HPDE6-E6E7 (cell line): Measurements from ENCODE around the gene C16orf54.
A peak's percentile ranks its signal among the peaks of the same experiment; 100 is the strongest.
"Not testable (repeated sequence)": the region's sequence is repeated elsewhere in the genome, so short reads cannot be mapped to it uniquely, and the experiment has no call there.

Experiments used
- DNase-seq: peaks from one replicate; pipeline ENCODE4 v3.0.0; 2011; ENCODE audit warnings: missing footprints; ENCODE audit errors: extremely low spot score

Gene C16orf54

GRCh38 chr16:29740630-29741015 is 5.2 kb downstream of the C16orf54 start:
- DNase-seq = not testable (repeated sequence)

GRCh38 chr16:29739927-29740629 is 5.7 kb downstream of the C16orf54 start:
- DNase-seq = not testable (repeated sequence)

GRCh38 chr16:29738514-29738913 is 7.3 kb downstream of the C16orf54 start:
- no peak for DNase-seq

- DNase-seq = no peak
Measured at GRCh38 chr16:29737713-29738112, 8.1 kb downstream of the C16orf54 start.

- DNase-seq = no peak
Measured at GRCh38 chr16:29736764-29737163, 9.0 kb downstream of the C16orf54 start.

- DNase-seq = no peak
Measured at GRCh38 chr16:29736112-29736511, 9.7 kb downstream of the C16orf54 start.

GRCh38 chr16:29734786-29735185 is 11.0 kb downstream of the C16orf54 start:
- DNase-seq = no peak

- not testable (repeated sequence) for DNase-seq
Measured at GRCh38 chr16:29731768-29732601, 13.8 kb downstream of the C16orf54 start.

GRCh38 chr16:29730649-29731048 is 15.1 kb downstream of the C16orf54 start:
- no peak for DNase-seq

GRCh38 chr16:29729116-29729521 is 16.7 kb downstream of the C16orf54 start:
- DNase-seq = peak; percentile 42

- DNase-seq = no peak
Measured at GRCh38 chr16:29727452-29727851, 18.3 kb downstream of the C16orf54 start.

GRCh38 chr16:29726845-29727377 is 18.9 kb downstream of the C16orf54 start:
- no peak for DNase-seq

- DNase-seq = not testable (repeated sequence)
Measured at GRCh38 chr16:29721167-29721879, 24.5 kb downstream of the C16orf54 start.

- no peak for DNase-seq
Measured at GRCh38 chr16:29720703-29721102, 25.1 kb downstream of the C16orf54 start.

- no peak for DNase-seq
Measured at GRCh38 chr16:29719063-29719462, 26.7 kb downstream of the C16orf54 start.

- DNase-seq = no peak
Measured at GRCh38 chr16:29717113-29717512, 28.7 kb downstream of the C16orf54 start.

- DNase-seq = no peak
Measured at GRCh38 chr16:29714972-29715371, 30.8 kb downstream of the C16orf54 start.

- no peak for DNase-seq
Measured at GRCh38 chr16:29714396-29714795, 31.4 kb downstream of the C16orf54 start.

- no peak for DNase-seq
Measured at GRCh38 chr16:29712809-29713208, 33.0 kb downstream of the C16orf54 start.

- peak; percentile 58 for DNase-seq
Measured at GRCh38 chr16:29710227-29711219, 35.3 kb downstream of the C16orf54 start.

GRCh38 chr16:29709657-29710056 is 36.1 kb downstream of the C16orf54 start:
- DNase-seq = not testable (repeated sequence)
